LNCAP (cell line): Measurements from ENCODE around the gene ALDH5A1.

ENCODE experiments used
- TF ChIP-seq, protein P1 (sequence below): fragments of 450-650 bp; IDR thresholded peaks from 2 replicates; pipeline ENCODE4 v1.5.1; 2017; ENCODE audit warnings: mild to moderate bottlenecking

ALDH5A1 gene

DNA sequence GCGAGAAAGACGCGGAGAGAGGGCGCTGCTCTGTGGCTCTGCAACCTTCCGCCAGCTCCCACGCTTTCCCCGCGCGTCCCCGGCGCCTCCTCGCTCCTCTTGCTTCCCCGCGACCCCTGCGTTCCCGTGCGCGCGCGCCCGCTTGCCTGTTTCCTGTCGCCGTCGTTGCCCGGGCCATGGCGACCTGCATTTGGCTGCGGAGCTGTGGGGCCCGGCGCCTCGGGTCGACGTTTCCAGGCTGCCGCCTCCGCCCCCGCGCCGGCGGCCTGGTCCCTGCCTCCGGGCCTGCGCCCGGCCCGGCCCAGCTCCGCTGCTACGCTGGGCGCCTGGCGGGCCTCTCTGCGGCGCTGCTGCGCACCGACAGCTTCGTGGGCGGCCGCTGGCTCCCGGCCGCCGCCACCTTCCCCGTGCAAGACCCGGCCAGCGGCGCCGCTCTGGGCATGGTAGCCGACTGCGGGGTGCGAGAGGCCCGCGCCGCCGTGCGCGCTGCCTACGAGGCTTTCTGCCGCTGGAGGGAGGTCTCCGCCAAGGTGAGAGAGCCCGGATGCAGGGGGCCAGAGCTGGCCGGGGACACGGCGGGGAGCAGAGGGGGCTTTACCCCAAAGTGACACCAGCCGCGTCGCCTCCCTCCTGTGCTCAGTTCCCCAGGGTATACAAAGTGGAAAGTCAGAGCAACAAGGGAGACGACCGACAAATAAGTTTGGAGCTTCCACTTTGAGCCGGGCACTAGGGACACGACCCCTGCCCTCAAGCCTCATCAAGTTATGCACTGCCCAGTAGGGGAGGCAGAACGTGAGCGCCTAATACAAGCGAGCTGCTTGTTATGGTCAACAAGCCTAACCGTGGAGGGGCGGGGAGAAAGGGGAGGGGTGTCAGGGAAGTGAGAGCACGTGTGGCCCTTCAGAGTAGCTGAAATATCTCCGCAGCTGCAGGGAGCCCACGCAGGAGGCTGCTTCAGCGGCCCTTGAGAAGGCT, at the start of gene ALDH5A1:
Gene ALDH5A1 (plus strand): TSS at position 149 of the 975 bp plus-strand sequence. CDS start 28 bp downstream, at position 177.
- TF ChIP-seq, protein P1, sequence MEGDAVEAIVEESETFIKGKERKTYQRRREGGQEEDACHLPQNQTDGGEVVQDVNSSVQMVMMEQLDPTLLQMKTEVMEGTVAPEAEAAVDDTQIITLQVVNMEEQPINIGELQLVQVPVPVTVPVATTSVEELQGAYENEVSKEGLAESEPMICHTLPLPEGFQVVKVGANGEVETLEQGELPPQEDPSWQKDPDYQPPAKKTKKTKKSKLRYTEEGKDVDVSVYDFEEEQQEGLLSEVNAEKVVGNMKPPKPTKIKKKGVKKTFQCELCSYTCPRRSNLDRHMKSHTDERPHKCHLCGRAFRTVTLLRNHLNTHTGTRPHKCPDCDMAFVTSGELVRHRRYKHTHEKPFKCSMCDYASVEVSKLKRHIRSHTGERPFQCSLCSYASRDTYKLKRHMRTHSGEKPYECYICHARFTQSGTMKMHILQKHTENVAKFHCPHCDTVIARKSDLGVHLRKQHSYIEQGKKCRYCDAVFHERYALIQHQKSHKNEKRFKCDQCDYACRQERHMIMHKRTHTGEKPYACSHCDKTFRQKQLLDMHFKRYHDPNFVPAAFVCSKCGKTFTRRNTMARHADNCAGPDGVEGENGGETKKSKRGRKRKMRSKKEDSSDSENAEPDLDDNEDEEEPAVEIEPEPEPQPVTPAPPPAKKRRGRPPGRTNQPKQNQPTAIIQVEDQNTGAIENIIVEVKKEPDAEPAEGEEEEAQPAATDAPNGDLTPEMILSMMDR: 0 out of 2 replicates have a peak, but pooled peaks have one; percentile 21

- TF ChIP-seq, protein P1: no peak
Observed at GRCh38 chr6:24445704-24446103, 49.1 kb upstream of the ALDH5A1 start.

DNA sequence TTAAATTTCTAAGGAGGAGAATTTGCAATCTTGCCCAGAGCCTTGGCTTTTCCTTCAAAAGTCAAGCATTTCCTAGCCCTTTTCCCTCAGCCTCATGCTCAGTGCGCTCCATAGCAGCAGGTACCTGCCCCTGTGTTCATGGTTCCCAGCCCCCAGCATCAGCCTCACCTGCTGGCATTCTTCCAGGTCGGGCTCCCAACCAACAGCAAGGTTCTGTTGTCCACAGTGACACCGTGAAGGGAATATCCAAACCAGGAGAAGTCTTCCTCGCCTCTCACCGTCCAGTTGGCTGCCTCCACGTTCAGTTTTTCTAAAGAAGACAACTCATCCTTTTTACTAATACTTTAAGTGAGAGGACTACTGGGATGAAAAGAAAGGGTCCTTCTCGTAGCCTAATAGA, 48.1 kb upstream of the ALDH5A1 start:
- TF ChIP-seq, protein P1: no peak

- TF ChIP-seq, protein P1: no peak
Observed at GRCh38 chr6:24448396-24448795, 46.4 kb upstream of the ALDH5A1 start.

DNA sequence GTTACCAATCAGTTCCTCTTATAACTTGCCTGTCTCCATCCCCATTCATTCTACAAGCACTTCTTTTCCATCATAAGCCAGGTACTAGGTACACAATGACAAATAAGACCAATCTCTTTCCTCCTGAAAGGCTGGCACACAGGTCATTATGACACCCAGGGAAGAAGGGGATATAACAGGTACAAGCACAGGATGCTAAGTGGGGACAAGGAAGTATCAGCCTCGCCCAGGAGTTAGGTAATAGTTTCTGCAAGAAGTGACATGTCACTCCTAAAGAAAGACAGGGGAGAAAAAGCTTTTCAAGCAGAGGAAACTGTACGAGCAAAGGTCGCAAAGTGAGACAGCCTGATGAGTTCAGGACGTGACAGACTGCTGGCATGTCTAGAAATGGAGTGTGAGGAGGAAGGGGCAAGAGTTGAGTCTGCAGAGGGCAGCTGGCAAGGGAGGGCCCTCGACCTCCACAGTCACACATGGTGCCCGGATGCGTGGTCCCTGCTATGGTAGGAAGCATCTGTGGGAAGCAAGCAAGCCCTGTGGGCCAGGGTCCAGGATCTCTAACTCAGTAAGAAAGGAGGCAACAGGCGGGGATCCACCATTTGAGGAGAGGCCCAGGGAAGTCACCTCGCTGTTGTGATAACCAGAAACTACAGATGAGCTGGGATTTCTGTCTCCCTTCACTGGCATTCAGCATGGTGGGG, 45.8 kb upstream of the ALDH5A1 start:
- TF ChIP-seq, protein P1: no peak

- TF ChIP-seq, protein P1: no peak
Observed at GRCh38 chr6:24451581-24452388, 43.0 kb upstream of the ALDH5A1 start.

DNA sequence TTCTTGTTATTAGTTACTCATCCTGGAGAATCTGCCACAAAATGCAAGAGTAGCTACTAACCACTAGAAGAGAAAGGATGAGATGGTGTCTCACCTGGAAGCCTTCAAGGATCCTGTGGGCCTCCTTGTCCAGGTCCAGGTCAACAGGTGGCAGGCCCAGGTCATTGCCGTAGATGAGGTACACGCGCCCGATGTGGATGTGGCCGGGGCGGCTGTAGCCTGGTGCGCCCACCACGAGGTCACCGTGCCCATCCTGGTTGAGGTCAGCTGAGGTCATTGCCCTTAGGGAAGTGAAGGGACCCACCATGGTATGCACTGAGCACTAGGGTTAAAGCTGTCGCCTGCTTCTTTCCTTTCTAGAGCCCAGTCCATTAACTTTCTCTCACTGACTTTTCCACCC, 40.8 kb upstream of the ALDH5A1 start:
- TF ChIP-seq, protein P1: no peak
